Amniotic stem cell (primary cell): ENCODE results near the gene SFSWAP.
"Not testable (repeated sequence)": the region's sequence is repeated elsewhere in the genome, so short reads cannot be mapped to it uniquely, and the experiment has no call there.

Source experiments
- DNase-seq: peaks from one replicate; lab custom pipeline; 2025; lab: John Stamatoyannopoulos, UW

SFSWAP gene

DNA sequence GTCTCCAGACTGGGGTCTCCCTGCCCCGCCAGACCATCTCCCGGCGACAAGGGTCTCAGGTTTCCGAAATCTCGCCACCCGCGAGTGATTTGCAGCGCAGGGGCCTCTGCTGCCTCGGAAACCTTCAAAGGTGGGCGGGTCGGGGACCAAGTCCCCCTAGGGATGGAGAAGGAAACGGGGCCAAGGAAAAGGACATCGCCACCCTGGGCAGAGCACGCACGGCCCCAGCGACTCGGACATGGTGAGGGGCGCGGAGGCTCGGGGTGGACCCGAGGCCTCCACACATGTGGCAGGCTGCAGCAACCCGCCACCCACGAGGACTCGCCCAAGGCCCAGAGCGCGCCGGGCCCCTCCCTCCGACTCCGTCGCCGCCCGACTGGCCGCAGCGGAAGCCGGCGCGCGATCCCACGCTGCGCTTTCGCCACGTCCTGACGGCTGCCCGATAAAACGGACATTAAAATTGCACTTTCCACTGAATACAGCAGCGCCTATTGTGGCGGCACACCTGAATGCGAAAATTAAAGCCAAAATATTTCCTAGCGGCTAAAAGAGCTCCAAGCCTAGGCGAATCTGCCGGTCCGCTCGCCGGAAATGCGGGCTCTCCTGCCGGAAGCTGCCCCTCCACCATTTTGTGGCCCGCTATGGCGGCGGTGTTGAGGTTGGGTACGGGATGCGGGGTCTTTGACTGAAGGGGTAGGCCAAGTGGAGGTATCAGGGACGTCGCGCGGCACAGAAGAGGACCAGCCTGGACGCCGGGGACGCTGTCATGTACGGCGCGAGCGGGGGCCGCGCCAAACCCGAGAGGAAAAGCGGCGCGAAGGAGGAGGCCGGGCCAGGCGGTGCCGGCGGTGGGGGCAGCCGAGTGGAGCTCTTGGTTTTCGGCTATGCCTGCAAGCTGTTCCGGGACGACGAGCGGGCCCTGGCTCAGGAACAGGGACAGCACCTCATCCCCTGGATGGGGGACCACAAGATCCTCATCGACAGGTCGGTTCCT lies at the start of gene SFSWAP:
Gene SFSWAP, plus strand, starts transcription at position 627 of the 994 bp plus-strand sequence. Its CDS starts 140 bp downstream, at position 767.
- DNase-seq: peak; percentile 20

DNA sequence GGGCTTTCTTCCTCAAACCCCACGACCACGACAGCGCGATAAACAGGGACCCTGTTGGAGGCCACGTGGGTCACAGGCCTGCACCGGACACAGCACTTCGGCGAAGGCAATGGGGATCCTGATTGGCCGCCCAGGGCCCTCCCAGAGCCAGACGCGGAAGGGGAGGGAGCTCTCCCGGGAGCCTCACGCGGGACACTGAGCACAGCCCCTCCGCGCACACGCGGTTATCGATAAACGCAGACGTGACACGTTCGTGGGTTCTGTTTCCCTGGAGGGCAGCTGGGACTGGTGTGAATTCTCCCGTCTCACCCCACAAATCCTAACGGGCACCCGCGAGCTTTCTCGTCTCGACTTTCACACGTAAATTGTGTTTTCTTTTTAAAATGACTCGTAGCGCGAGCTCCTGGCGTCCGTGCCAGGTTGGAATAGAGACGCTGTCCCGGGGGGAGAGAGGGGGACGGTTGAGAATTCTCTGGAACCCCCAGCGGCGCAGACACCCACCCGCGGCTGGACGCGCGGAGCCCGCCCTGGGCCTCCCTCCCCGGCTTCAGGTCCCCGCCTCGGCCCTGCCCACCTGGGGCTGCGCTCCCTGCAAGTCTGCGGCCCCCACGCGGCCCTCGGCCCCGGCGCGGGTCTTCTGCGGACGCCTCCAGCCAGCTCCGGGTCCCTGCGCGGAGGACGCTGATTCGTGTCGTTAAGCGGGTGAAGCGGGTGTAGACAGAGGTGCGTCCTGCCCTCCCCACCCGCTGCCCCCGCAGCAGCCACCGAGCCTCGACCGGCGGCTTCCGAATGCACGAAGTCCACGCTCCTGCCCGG lies 49.5 kb upstream of the SFSWAP start:
- DNase-seq: not testable (repeated sequence)

DNA sequence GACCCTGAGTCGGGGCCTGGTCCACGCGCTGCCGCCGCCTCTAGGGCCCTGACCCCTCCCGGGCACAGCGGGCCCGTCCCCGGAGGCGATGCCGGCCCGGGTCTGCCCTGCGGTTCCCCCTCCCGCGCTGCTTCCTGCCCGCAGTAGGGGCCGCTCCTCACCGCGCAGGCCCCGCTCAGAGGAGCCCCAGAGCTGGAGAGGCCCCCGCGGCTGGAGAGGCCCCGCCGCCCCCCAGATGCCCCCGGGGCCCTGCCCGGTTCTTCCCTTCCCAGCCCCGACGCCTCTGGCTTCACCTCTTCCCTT lies 49.0 kb upstream of the SFSWAP start:
- not testable (repeated sequence) for DNase-seq

DNA sequence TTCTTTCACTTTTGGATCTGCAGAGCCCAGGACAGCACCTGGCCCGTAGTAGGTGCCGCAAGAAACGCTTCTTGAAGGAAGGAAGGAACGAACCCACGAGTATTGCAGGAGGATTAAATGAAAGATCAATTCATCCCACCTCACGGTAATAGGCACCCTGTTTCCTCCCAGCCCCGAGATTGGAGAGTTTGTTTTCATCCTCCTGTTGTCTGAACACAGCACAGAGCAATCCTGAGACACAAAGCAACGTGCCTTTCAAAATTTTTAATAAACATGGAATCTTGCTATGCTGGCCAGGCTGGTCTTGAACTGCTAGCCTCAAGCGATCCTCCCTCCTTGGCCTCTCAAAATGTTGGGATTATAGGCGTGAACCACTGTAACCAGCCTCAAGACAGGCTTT lies 48.5 kb upstream of the SFSWAP start:
- not testable (repeated sequence) for DNase-seq

DNA sequence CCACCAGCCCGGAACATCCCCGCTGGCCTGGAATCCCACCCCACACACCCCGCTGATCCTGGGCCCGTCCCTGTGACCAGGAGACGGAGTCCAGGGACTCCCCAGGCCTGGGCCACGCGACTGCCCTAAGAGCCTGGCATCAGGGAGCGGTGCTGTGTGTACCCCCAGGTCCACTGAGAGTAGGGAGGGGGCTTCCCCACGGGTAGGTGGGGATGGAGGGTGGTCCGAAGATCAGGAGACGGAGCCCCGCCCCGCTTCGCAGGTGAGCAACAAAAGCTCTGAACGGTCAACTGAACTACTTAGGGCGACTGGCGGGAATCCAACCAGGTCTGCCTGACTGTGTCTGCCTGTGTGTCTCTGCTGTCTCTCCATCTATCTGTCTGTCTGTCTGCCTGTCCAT lies 45.2 kb upstream of the SFSWAP start:
- not testable (repeated sequence) for DNase-seq

DNA sequence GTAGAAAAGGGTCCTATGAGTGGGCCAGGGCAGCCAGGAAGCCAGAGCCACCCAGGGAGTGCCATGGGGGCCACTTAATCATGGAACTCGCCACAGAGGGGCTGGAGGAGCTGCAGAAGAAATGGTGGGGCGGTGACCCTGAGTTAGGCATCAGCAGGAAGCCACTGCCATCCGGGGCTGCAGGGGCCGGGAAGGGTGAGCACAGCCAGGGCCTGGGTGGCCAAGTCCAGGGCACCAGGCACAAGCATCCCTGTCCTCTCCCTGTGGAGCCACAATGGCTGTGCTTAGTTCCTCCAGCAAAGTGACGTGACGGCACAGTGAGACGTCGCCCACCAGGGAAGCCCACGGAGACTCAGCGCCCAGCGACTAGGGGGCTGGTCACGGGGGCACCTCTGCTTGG lies 44.4 kb upstream of the SFSWAP start:
- DNase-seq: not testable (repeated sequence)

DNA sequence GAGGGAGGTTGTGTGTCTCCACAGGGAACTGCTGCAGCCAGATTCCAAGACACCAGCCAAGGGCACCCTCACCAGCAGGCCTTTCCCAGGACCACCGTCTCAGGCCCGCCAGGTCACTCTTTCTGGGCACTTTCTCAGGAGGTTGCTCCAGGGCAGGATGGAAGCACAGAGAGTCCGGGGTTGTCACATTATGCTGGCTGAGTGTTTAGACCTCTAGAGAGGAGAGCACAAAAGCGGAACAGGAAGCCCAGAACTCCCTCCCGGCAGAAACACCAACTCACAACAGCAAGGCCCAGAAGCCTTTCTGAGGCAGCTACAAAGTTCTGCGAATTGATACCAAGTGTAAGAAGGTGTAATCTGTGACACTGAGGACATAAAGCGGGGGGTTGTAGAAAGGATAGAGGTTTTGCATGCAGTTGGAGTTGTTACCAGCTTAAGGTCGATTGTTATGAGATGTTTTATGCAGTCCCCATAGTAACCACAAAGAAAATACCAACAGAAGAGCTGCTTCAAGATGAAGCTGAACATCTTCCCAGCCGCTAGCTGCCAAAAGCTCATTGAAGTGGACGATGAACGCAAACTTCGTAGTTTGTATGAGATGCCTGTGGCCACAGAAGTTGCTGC lies 43.8 kb upstream of the SFSWAP start:
- DNase-seq: not testable (repeated sequence)

DNA sequence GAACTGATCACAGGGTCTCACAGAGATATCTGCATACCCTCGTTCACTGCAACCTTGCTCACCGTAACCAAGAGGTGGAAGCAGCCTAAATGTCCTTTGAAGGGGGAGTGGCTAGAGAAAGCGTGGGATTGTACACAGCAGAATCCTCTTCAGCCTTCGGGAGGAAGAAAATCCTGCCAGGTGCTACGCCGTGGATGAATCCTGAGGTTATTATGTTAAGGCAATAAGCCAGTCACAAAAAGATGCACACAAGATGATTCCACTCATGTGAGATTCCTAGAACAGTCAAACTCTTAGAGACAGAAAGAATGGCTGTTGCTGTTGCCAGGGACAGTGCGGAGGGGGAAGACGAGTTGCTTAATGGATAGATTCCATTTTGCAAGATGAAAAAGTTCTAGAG lies 39.6 kb upstream of the SFSWAP start:
- no peak for DNase-seq

DNA sequence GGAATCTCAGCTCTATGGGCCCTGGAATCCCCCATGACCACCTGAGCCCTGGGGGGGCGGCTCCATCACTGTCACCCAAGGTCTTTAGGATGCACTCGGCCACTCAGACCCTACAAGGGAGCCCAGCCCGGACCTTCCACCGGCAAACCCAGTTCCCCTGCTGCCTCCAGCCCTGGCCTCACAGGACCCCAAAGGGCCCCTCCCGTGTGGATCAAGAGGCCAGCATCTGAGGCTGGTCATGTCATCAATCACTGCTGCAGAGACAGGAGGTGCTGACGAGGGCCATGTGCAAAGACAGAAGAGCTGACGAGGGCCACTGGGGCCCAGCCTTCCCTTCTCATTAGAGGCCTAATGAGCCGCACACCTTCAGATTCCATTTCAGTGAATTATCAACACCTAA lies 39.0 kb upstream of the SFSWAP start:
- no peak for DNase-seq

DNA sequence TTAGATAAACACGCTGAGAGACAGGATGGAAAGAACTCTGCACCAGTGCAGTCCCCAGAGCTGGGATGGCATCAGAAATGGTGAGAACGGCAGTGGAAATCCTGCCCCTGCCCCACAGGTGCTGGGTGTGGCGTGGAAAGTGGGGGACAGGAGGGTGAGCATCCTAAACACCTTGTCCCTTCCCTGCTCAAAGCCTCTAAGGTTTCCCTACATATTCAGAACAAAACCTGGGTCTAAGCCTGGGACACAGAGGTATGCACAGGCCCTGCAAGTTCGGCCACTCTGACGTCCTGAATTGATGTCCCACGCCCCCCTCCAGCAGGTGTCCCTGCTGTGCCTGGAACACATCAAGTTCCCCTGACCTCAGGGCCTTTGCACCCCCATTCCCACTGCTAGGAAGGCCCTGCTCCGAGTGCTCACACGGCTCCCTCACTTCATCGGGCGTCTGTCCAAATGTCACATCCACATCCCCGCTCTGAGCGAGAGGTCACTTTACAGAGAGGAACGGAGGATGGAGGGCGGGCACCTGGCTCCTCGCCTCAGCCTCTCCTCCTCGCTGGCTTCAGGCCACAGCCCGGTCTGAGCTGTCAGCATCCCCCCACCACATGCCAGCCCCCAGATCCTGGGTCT lies 38.5 kb upstream of the SFSWAP start:
- DNase-seq: no peak

DNA sequence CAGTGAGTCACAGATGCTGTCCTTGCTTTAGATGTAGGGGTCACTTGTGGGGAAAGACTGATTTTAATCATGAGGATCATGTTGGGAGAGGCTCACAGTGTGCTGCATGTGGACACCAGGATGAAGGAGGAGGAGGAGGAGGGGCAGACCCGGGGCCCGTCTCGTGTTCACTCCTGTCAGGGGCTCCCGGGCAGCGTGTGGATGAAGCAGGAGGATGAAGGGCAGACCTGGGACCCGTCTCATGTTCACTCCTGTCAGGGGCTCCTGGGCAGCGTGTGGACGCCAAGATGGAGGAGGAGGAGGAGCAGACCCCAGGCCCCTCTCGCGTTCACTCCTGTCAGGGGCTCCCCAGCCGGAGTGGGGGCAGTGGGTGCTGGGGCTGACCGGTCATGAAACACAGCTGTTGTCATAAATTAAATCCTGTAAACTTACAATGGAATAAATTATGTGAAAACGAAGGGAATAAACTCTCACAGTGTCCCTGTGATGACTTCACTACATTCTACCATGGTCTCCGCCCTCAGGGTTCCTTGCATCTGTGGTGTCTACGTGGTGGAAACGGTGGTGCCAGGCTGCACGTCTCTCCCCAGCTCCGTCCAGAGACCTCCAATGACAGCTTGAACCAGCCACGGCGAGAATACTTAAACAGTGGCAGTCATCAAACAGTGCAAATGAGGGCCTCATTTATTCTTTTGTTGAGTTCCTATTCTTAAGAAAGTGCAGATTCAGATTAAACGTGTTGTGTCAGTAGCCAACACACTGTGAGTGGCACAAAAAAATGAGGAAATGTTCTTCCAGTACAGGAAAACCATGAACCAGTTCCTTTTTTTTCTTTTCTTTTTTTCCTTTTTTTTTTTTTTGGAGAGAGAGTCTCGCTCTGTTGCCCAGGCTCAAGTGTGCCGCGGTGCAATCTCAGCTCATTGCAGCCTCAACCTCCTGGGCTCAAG lies 37.7 kb upstream of the SFSWAP start:
- DNase-seq: no peak

DNA sequence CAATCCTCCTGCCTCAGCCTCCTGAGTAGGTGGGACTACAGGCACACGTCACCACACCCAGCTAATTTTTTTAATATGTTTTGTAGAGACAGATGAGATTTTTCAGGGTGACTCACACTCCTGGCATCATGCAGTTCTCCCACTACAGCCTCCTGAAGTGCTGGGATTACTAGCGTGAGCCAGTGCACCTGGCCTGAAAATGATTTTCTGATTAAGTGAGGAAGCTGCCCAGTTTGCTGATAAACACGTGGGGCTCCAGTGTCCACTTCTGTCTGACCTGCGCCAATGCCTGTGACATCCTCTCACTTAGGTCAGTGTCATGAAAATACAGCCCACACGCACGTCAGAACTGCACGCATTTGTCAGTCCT lies 37.0 kb upstream of the SFSWAP start:
- DNase-seq: no peak

DNA sequence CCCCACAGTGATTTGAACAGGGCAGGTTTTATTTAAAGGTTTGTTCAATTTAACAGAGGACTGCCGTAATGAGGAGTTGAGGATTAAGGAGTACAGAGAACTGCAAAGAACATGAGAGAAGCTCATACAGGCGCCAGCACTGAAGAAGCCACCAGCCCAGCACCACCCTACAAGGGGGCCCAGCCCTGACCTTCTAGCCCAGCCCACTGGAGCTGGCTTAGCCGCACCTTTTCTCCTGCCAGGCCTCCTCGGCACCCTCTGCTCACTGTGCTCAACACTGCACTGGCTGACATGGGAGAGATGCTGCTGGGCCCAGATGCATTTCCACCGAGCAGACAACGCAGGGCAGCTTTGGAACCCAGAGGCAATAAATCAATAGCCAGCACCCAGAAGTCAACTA lies 36.5 kb upstream of the SFSWAP start:
- no peak for DNase-seq

DNA sequence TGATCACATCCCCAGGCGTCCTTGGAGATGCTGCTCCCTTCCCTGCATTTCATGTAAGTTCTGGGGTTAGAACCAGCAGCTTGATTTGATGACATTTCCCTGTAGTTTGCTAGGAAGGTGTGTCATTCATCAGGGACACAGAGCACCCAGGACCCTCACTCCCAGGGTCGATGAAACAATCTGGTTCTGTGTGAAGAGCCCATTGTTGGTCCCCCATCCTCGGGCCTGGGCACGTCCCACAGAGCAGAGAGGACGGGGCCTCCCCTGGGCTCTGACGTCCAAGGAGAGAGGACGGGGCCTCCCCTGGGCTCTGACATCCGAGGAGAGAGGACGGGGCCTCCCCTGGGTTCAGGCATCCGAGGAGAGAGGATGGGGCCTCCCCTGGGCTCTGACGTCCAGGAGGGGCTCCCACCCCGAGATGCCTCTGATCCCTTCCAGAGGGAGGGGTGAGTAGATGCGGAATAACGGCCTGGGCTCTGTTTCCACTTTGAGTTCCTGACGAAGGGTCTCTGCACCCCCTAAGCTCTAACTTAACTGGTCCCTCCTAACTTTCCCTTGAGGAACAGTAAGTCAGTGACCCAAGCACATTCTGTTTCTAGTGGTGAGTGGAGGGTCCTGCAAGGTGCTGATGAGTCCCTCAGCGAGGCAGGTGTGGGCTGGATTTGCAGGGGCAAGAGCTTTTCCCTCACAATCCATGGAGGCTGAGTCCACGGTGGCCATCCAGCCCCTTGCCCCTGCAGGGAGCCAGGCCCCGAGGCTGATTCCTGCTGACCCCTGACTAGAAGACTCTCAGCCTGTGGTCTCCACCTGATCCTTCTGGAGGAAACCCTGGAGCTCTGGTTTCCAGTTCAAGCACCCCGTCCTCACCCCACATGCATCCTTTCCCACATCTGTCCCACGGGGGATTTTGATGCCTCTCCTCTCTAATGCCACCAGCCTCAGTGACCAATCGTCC lies 35.5 kb upstream of the SFSWAP start:
- no peak for DNase-seq

DNA sequence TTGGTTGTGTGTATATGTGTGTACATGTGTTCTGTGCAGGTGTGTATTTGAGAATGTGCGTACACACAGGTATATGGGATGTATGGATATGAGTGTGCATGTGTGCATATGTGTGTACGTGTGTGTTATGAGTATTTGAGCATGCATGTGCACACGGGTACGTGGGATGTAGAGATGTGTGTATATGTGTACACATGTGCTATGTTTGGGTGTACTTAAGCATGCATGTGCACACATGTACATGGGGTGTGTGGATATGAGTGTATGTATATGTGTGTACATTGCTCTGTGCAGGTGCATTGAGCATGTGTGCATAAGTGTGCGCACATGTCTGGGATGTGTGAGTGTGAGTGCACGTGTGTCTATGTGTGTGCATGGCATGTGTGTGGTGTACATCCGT lies 34.3 kb upstream of the SFSWAP start:
- DNase-seq: no peak

DNA sequence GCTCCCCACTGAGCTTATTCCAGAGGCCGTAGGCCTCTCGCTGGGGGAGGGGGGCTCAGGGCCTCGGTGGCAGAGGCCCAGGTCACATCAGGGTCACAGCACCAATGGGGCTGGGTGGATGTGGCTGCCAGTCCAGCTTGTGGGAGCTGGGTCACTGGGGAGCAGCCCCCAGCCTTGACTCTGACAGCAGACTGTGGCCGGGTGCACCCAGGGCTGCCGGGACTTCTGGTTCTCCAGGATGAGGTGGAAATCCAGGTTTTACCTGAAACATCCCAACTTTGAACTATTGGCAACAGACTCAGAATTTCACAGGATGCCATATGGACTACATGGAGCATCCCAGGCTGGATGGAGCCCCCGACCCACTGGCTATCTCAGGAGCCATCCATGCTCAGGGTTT lies 33.8 kb upstream of the SFSWAP start:
- not testable (repeated sequence) for DNase-seq

DNA sequence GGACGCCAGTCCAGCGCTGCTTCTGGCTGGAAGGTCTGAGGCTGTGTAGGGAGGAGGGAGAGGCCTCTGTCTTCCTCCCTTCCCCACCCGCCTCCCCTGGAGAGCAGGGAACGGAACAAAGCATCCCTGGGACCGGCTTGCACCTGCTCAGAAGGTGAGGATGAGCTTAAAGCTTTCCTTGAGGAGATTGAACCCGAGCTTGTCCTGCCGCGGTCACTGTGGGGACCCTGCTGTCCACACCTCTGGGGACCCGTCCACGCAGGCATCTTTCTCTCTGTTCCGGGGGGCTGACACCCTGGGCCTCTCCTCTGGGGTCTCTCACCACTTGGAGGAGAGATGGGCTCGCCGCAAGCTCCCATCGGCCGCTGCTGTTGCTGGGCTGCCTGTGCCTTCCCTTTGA lies 33.2 kb upstream of the SFSWAP start:
- DNase-seq: no peak

DNA sequence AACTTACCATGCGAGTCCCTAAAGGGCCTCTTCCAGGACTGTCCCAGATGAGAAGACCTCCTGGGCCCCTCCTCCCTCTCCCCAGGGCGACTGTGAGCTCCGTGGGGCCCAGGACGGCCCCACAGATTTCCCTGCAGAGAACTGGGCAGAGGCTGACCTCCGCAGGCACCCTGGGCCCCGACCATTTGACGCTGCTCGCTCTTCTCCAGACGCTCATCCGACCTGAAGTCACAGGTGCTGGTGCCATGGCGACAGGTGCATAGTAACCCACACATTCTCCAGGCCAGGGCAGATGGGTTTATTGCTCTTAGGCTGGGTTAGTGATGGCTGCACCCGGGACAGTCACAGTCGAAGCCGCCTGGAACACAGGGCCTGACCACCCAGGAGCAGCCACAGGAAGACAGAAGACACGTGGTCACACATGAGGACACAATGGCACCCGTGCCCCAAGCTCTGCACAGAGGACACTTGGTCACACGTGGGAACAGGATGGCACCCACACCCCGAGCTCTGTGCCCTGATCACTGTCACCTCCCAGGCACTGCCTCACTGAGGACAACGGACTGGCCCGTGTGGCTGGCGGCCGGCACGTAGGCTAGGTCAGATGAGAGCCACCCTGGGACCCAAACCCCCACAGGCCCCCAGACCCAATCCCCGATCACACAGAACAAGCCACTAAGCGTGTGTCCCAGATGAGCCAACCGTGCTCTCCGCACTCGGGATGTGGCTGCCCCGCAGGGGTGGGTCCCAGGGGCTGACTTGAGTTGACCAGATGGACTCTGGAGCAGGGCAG lies 32.3 kb upstream of the SFSWAP start:
- DNase-seq: not testable (repeated sequence)

DNA sequence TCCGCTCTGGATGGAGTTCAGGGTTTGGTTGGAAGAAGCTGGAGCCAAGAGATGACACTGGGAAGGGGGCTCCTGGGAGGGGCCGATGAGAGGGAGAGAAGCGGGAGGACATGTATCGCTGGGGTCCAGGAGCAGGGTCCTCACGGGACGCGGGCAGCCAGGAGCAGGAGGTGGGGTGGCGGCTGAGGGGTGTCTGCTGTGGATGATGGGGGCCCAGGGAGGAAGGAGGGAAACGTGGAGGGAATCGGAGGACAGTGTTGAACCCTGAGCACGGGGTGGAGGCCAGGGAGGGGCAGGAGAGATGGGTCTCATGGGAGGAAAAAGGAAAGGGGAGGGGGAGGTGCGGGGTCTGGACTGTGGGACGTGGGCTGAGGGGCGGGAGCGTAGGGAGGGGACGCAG lies 31.7 kb upstream of the SFSWAP start:
- not testable (repeated sequence) for DNase-seq
